GM12874 (cell line): ENCODE data around the gene FGF23.

Source experiments
- TF ChIP-seq, protein P1 (sequence below): IDR thresholded peaks from 2 replicates; pipeline ENCODE4 v1.5.1; 2011; ENCODE audit warnings: low read depth, mild to moderate bottlenecking, control low read depth, low read length, moderate library complexity; ENCODE audit not compliant: insufficient read depth

Gene FGF23

DNA sequence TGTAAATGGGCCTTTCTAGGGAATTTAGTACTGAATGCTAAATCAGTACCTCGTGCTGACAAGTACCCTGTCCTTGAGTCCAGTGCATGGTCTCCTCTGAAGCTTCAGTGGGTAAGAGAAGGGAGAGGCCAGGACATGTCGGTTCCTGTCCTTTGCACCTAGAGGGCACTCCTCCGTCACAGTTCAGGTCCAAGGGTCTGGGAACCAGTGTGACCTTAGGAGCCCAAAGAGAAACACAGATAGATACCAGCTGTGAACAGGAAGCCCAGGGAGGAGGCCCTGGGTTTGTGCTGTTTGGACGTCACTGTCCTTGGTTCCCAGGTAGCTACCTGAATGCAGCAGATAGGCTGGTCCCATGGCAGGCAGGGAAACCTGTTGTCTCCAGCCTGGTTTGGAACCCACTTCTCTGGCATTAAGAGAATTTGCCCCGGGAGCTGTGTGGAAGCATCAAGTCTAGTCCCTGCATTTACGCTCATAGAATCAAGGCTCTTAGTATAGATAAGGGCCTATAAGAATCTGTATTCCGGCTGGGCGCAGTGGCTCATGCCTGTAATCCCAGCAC, 3.9 kb upstream of the FGF23 start:
- TF ChIP-seq, protein P1, sequence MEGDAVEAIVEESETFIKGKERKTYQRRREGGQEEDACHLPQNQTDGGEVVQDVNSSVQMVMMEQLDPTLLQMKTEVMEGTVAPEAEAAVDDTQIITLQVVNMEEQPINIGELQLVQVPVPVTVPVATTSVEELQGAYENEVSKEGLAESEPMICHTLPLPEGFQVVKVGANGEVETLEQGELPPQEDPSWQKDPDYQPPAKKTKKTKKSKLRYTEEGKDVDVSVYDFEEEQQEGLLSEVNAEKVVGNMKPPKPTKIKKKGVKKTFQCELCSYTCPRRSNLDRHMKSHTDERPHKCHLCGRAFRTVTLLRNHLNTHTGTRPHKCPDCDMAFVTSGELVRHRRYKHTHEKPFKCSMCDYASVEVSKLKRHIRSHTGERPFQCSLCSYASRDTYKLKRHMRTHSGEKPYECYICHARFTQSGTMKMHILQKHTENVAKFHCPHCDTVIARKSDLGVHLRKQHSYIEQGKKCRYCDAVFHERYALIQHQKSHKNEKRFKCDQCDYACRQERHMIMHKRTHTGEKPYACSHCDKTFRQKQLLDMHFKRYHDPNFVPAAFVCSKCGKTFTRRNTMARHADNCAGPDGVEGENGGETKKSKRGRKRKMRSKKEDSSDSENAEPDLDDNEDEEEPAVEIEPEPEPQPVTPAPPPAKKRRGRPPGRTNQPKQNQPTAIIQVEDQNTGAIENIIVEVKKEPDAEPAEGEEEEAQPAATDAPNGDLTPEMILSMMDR = peak; percentile 21; the same call in 1 of the 2 replicates

DNA sequence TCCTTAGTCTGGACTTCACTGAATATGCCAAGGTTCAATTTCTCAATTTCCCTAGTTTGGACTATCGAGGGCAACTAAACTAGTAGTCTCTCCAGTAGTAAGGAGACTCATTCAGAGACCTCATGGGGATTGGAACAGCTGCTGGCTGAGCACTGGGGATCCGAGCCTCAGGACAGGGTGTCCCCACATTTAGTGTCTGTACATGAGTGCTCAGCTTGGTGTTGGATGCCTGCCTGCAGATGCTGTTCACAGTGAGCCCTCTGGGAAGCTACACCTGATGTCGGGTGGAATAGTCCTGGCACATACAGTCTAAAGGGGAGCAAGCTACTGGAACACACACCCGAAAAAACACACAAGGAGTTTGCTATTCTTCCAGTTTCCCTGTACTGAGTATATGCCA, 820 bp upstream of the FGF23 start:
- TF ChIP-seq, protein P1 = no peak

DNA sequence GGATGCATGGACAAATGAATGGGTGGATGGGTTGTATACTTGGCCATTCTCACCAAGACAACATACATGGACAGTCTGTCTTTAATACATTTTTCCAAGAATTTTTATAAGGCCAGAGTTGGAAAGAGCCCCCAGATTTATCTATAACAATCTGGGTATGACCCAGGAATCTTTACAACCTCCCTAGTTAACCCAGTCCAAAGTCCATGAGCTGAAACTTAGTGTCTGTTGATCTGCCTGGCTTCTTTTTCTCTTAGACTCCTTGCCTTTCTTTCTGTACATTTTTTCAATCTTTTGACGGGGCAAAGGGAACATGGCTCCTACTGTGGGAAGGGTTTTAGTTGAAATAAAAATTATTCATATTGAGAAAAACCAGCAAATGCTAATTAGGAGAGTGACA, 740 bp downstream of the FGF23 start:
- TF ChIP-seq, protein P1 = no peak

DNA sequence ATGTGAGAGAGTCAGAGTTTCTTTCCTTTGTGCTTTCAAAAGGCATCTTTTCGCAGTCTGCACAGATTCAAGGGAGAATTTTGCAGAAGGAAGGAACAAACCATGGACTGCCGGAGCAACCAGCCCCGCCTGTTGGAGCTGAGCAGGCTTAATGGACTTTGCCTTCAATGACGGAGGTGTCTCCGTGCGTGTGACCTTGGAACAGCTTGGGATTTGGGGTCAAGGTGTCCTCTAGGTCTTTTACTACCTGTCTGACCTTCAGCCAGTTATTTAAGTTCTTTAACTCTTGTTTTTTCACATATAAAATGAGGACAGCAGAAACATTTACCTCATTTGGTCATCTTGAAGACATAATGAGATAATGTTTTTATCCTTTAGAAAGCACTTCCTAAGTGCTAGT, 4.1 kb downstream of the FGF23 start:
- TF ChIP-seq, protein P1 = no peak

DNA sequence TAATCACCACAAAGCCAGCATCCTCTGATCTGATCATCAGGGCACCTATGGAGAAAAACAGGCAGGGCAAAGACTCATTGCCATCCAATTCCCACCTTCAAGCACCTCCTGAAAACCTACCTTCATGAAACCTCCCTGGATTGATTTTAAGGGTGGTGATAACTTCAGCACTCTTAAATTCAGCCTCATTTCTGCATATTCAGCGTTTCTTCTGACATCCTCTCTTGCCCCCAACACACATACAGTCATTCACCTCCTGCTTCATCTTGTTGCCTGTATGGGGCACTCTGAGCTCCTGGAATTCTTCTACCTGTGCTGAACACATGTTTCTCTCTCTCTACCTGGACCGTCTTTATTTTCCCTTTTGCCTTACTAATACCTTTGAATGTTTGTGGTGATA, 6.9 kb downstream of the FGF23 start:
- TF ChIP-seq, protein P1 = no peak

DNA sequence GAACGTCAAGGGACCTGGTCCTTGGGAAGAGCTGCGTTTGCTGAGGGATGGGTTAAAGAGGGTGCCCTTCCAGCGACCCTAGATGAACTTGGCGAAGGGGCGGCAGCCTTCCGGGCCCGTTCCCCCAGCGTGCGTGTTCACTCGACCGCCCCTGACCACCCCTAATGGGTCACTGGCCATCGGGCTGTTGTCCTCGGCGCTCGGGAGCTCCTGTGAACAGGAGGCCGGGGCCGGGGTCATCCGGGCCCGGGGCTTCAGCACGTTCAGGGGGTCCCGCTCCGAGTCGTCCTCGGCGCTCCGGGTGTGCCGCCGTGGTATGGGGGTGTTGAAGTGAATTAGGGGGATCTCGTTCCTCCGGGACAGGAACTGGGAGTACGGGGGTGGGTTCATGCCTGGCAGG, 9.2 kb downstream of the FGF23 start:
- TF ChIP-seq, protein P1 = no peak

DNA sequence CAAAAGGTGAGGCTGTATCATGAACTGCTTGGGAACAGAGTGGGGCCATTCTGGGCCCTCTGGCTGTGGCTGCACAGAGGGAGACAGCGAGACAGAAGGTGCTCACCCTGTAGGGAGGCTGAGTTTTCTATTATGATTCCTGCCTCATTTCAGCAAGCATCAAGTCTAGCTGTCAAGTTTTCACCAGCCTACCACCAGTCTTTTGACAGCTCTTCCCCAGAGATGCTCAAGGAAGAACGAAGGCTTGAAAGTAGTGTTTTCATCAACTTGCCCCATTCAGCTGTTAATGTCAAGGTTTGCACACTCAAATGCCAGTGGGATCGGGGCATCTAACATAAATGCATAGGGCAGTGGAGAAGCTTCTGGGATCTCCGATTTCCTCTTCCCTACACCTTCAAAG, 10.0 kb downstream of the FGF23 start:
- TF ChIP-seq, protein P1 = no peak

DNA sequence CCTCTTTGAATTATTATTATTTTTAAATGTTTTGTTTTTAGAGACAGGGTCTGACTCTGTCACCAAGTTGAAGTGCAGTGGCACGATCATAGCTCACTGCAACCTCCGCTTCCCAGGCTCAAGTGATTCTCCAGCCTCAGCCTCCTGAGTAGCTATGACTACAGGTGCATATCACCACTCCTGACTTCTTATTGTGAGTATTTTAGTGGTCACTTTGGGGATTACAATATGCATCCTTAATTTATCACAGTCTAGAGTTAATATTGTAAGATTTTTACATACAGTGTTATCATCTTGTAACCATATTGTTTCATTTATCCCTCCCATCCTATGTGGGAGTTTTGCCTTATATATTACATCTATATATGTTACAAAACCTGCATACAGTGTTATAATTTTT, 13.4 kb downstream of the FGF23 start:
- TF ChIP-seq, protein P1 = no peak
